Medulla oblongata (tissue), 1 donor: Measurements from ENCODE around the gene ITGB7.
"Not testable (repeated sequence)": the region's sequence is repeated elsewhere in the genome, so short reads cannot be mapped to it uniquely, and the experiment has no call there.

Experiments used
- DNase-seq: peaks from one replicate; pipeline ENCODE4 v3.0.0-alpha.2; 2015; ENCODE audit errors: extremely low spot score

ITGB7 gene

GRCh38 chr12:53180220-53180930 lies 26.7 kb downstream of the ITGB7 start, which contains the start of the genes CSAD and ZNF740:
TSS of gene CSAD (minus strand) at chr12:53180925. CDS start at chr12:53173470, 7,455 bp downstream.
TSS of gene ZNF740 (plus strand) at chr12:53180722. CDS start at chr12:53181984, 1,262 bp downstream.
- DNase-seq: peak; percentile 98

GRCh38 chr12:53179687-53180219 lies 27.3 kb downstream of the ITGB7 start:
- no peak for DNase-seq

GRCh38 chr12:53178803-53179202 lies 28.2 kb downstream of the ITGB7 start:
- not testable (repeated sequence) for DNase-seq

GRCh38 chr12:53177447-53177846 lies 29.6 kb downstream of the ITGB7 start:
- DNase-seq: not testable (repeated sequence)

- DNase-seq: no peak
These were observed 30.3 kb downstream of the ITGB7 start for GRCh38 chr12:53176750-53177149.

- no peak for DNase-seq
These were observed 32.1 kb downstream of the ITGB7 start for GRCh38 chr12:53174881-53175491.

- no peak for DNase-seq
These were observed 33.9 kb downstream of the ITGB7 start for GRCh38 chr12:53173085-53173715.

- DNase-seq: no peak
These were observed 34.7 kb downstream of the ITGB7 start for GRCh38 chr12:53172352-53172751.

- DNase-seq: no peak
These were observed 35.2 kb downstream of the ITGB7 start for GRCh38 chr12:53171725-53172329.

GRCh38 chr12:53170876-53171724 lies 36.0 kb downstream of the ITGB7 start:
- DNase-seq: no peak

- no peak for DNase-seq
These were observed 36.8 kb downstream of the ITGB7 start for GRCh38 chr12:53170215-53170614.

- no peak for DNase-seq
These were observed 37.4 kb downstream of the ITGB7 start for GRCh38 chr12:53169644-53170043.

- no peak for DNase-seq
These were observed 40.2 kb downstream of the ITGB7 start for GRCh38 chr12:53166837-53167236.

- not testable (repeated sequence) for DNase-seq
These were observed 44.0 kb downstream of the ITGB7 start for GRCh38 chr12:53163008-53163407.

GRCh38 chr12:53161119-53161911 lies 45.7 kb downstream of the ITGB7 start:
- DNase-seq: no peak

- no peak for DNase-seq
These were observed 46.4 kb downstream of the ITGB7 start for GRCh38 chr12:53160673-53161072.

GRCh38 chr12:53160000-53160399 lies 47.1 kb downstream of the ITGB7 start:
- no peak for DNase-seq

- peak; percentile 87 for DNase-seq
These were observed 47.7 kb downstream of the ITGB7 start for GRCh38 chr12:53159195-53159839.

GRCh38 chr12:53152390-53152789 lies 54.7 kb downstream of the ITGB7 start:
- DNase-seq: no peak

- no peak for DNase-seq
These were observed 56.0 kb downstream of the ITGB7 start for GRCh38 chr12:53151039-53151438.
